Upper lobe of right lung (tissue), 1 donor: Measurements from ENCODE around the gene BNIPL. TPM values are rescaled to one million over a fixed set of nuclear protein-coding genes. Genes with fewer than 3 reads are reported as not detected.
A peak's percentile ranks its signal among the peaks of the same experiment; 100 is the strongest.

ENCODE experiments used
- ATAC-seq: fragments of 200-7000 bp; cut with Tn5 transposase; one replicate; pipeline ENCODE4 v1.9.1; 2020; ENCODE audit warnings: mild to moderate bottlenecking, moderate library complexity
- DNase-seq: peaks from one replicate; pipeline ENCODE4 v3.0.0-alpha.2; 2020
- H3K27ac ChIP-seq: fragments of 200-600 bp; one replicate; pipeline ENCODE4 v1.8.0; 2022
- H3K27me3 ChIP-seq: fragments of 200-600 bp; one replicate; pipeline ENCODE4 v1.8.0; 2022; ENCODE audit warnings: mild to moderate bottlenecking
- H3K36me3 ChIP-seq: fragments of 200-600 bp; one replicate; pipeline ENCODE4 v1.8.0; 2022
- H3K4me1 ChIP-seq: fragments of 200-600 bp; one replicate; pipeline ENCODE4 v1.8.0; 2022
- H3K4me3 ChIP-seq: fragments of 200-600 bp; one replicate; pipeline ENCODE4 v1.8.0; 2022; ENCODE audit warnings: mild to moderate bottlenecking
- H3K9me3 ChIP-seq: fragments of 200-600 bp; one replicate; pipeline ENCODE4 v1.8.0; 2022
- intact Hi-C: fragments of 100-400 bp; cut with DNase I; formaldehyde crosslinking; loops from one replicate; pipeline ENCODE4 v1.11.0; 2022
- total RNA-seq: library from RNA; stranded (reverse); fragmentation: NEBNext Ultra II Directional; extraction: Animal tissue kit (Norgen Biotek cat#: 25700); gene quantifications from one replicate; pipeline ENCODE4 v1.2.1, GENCODE V29; 2021
- TF ChIP-seq, protein P1 (sequence below): fragments of 200-600 bp; IDR thresholded peaks from one replicate; pipeline ENCODE4 v1.8.0; 2022; ENCODE audit warnings: antibody characterized with exemption
- donor health status: DM: no; HTN: yes; CAD: no; lungs with severe emphysema.

The BNIPL gene
- total RNA-seq, 1 donor from 2014 or later, result 5.2 TPM

DNA sequence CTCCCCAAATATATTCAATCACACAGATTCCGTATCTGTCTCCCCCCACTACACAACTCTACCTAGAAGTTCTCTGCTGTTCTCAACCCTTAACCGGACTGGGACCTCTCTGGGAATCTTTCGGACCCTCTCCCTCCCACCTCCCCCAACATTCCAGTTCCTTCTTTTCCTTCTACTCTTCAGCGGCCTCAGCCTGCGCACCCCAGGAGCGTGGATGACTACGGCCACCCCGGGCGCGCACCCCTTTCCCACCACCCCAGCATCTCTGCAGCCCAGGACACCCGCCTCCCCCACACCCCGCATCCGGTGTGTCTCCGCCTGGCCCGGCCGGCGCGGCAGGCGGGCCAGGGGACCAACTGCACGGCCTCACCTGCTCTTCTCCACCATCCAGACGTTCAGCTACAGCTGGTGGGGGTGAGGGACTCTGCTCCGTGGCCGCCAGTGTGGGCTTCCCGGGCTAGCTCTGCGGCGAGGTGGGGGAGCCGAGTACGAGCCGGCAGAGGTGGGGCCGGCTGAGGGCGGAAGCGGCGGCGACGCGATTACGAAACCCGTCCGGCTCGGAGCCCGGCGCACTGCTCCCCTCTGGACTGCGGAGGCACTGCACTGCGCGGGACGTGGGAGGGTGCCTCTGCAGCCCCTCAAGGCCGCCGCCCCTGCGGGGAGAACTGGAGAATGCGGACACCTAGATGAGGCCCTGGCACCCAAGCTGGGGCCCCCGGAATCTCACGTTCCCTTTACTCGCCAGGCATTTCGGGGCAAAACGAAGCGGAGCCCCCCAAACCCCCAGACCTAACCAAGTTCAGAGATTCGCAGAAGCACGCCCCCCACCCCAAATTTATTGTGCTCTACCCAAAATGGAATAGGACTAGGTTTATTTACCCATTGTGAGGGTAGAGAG lies 23.0 kb downstream of the BNIPL start, which contains the start of gene CDC42SE1:
CDC42SE1 (minus strand) TSS at position 514 of the 898 bp plus-strand sequence. CDS start 3,892 bp downstream, outside the sequence.
- peaks cover 15% of the 10 kb centered on the region for H3K36me3 ChIP-seq
- TF ChIP-seq, protein P1, sequence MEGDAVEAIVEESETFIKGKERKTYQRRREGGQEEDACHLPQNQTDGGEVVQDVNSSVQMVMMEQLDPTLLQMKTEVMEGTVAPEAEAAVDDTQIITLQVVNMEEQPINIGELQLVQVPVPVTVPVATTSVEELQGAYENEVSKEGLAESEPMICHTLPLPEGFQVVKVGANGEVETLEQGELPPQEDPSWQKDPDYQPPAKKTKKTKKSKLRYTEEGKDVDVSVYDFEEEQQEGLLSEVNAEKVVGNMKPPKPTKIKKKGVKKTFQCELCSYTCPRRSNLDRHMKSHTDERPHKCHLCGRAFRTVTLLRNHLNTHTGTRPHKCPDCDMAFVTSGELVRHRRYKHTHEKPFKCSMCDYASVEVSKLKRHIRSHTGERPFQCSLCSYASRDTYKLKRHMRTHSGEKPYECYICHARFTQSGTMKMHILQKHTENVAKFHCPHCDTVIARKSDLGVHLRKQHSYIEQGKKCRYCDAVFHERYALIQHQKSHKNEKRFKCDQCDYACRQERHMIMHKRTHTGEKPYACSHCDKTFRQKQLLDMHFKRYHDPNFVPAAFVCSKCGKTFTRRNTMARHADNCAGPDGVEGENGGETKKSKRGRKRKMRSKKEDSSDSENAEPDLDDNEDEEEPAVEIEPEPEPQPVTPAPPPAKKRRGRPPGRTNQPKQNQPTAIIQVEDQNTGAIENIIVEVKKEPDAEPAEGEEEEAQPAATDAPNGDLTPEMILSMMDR, result peak; percentile 89
- H3K4me1 ChIP-seq, result peaks cover 37% of the 10 kb centered on the region
- peak; percentile 94 for DNase-seq
- H3K27me3 ChIP-seq, result no peaks in the 10 kb centered on the region
- H3K27ac ChIP-seq, result peak within 1 kb of the TSS; percentile 89
- peak within 1 kb of the TSS; percentile 86 for H3K4me3 ChIP-seq
- intact Hi-C loops, result loop anchor here (10.0 kb wide), 1 partner anchor 45 kb away; no protein-coding TSS in a partner anchor
- peak; percentile 94 for ATAC-seq
- no peaks in the 10 kb centered on the region for H3K9me3 ChIP-seq

DNA sequence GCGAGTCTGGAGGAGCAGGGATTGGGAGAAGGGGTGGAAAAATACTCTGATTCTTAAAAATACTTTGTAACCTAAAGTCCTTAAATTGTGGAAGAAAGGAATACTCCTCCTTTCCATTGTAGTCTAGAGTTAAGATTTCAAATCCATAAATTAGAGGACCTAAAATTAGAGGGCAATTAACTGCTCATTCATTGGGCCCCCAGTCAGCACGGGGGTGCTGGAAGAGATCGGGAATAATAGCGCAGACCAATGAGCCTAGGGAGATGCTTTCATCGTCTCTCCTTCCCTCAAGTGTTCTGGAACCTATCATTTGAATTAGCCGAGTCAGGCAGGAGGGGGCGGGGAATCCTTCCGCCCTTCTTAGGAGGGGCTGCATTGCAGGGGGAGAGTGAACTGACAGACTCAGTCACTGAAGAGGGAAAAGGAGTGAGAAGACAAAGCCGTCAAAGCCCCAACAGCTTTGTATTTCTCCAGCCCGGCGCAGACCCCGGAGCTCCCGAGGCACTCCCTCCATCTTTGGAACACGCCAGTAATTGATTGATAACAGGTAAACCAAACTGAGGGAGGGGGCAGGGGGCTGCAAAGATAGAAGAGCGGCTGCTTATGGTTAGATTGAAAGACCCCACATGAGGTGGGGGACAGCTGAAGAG lies 23.7 kb downstream of the BNIPL start, which contains the start of gene MLLT11:
MLLT11 (plus strand) TSS at position 391 of the 650 bp plus-strand sequence. CDS start 6,828 bp downstream, outside the sequence.
- peaks cover 37% of the 10 kb centered on the region for H3K4me1 ChIP-seq
- peak within 1 kb of the TSS; percentile 89 for H3K27ac ChIP-seq
- no peak for ATAC-seq
- peaks cover 7% of the 10 kb centered on the region for H3K36me3 ChIP-seq
- no peaks in the 10 kb centered on the region for H3K27me3 ChIP-seq
- H3K4me3 ChIP-seq, result peak within 1 kb of the TSS; percentile 86
- TF ChIP-seq, protein P1, result no peak
- H3K9me3 ChIP-seq, result no peaks in the 10 kb centered on the region
- DNase-seq, result no peak
- intact Hi-C loops, result loop anchor here (10.0 kb wide), 1 partner anchor 45 kb away; no protein-coding TSS in a partner anchor

DNA sequence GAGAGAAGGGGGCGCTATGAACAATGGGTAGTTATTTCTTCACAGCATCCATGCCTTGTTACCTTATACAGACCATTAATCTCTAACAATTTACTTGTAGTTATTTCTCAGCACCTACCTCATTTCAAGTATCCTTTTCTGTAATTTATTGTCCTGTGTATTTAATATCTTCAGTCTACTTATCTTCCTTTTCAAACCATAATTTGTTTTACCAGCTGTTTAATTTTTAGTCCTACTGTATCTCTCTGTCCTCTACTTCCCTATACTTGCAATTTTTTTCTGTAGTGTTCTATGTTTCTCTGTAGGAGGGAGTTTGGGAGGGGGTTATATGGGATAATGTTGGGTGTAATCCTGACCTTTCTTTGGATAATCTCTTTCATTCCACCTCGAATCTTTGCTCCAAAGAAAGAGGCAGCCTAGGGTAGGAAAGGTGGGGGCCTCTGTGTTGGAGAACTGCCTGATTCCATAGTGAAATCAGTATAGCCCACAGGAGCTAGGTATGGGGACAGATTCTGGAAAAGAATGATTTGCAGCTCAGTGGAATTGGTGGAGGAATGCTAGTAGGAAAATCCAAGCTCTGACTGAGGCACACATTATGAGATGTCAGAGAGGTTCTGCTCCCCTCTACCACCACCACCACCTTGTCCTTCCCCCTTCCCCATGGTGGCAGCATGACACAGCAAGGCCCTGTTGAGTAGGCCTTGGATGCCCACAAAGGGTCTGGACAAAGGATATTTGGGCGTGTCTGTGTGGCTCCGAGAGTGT lies 24.5 kb downstream of the BNIPL start:
- intact Hi-C loops, result loop anchor here (10.0 kb wide), 1 partner anchor 46 kb away; no protein-coding TSS in a partner anchor
- H3K4me1 ChIP-seq, result peaks cover 32% of the 10 kb centered on the region
- H3K36me3 ChIP-seq, result peaks cover under 1% of the 10 kb centered on the region
- no peaks in the 10 kb centered on the region for H3K27me3 ChIP-seq
- peak overlapping the region; percentile 86 for H3K4me3 ChIP-seq
- no peaks in the 10 kb centered on the region for H3K9me3 ChIP-seq
- TF ChIP-seq, protein P1, result no peak
- DNase-seq, result no peak
- H3K27ac ChIP-seq, result peak overlapping the region; percentile 89
- ATAC-seq, result no peak

DNA sequence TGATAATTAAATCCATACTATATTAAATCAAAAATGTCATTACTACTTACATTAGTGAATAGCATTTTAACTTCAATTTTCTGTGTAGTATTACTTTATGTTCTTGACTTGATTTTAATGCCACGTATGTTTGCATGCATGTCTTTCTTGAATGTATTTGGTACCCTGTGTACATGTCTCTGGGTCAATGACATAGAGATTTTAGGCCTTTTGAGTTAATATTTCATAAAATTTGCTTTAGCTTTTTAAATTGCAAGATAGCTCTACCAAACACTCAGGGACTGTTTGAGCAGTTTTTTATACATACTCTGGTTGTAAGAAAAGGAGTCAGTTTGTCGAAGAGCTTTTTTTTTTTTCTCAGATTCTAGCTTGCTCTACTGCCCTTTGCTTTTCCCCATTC lies 25.3 kb downstream of the BNIPL start:
- intact Hi-C loops, result loop anchor here (10.0 kb wide), 1 partner anchor 47 kb away; no protein-coding TSS in a partner anchor
- peaks cover 23% of the 10 kb centered on the region for H3K4me1 ChIP-seq
- H3K27ac ChIP-seq, result no peak overlapping the region
- TF ChIP-seq, protein P1, result no peak
- no peaks in the 10 kb centered on the region for H3K36me3 ChIP-seq
- ATAC-seq (no peak), DNase-seq (no peak)
- no peak overlapping the region for H3K4me3 ChIP-seq
- H3K9me3 ChIP-seq, result no peaks in the 10 kb centered on the region
- no peaks in the 10 kb centered on the region for H3K27me3 ChIP-seq

DNA sequence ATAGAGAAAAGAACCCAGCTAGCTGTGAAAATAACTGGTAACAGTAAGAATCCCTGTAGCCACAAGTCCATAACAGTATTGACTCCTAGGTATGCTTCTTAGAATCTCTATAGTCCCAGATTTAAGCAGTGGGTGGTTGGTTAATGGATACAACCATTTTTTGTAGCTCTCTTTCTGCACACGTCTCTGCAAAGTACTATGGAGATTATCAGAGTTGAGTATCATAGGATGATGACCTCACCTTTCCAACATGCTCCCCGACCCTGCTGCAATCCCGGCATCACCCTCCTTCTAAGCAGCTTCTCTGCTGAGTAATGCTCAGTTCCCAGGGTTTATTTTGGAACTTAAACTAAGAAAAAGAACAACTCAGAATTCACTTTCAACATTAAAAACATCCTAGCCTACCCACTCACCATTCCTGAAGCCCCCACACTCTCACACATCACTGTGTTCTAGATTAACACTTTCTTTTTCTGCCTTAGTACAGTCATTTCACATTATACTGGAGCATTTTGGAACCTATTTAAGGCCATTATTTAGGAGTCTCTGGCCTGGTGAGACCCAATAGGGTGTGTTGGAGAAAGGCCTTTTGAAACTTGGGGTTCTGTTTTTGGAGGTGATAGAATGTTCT lies 26.5 kb downstream of the BNIPL start:
- H3K27me3 ChIP-seq, result no peaks in the 10 kb centered on the region
- ATAC-seq, result no peak
- H3K9me3 ChIP-seq, result no peaks in the 10 kb centered on the region
- DNase-seq, result no peak
- peaks cover 13% of the 10 kb centered on the region for H3K4me1 ChIP-seq
- TF ChIP-seq, protein P1, result no peak
- no peak overlapping the region for H3K27ac ChIP-seq
- no peak overlapping the region for H3K4me3 ChIP-seq
- H3K36me3 ChIP-seq, result no peaks in the 10 kb centered on the region
- intact Hi-C loops, result loop anchor here (10.0 kb wide), 1 partner anchor 48 kb away; no protein-coding TSS in a partner anchor
